NCI-H524 treated with DMSO at 0.1 percent for 48 hours (cell line): ENCODE results near the gene OPCML.
"Not testable (repeated sequence)": the region's sequence is repeated elsewhere in the genome, so short reads cannot be mapped to it uniquely, and the experiment has no call there.

Experiments
- DNase-seq: peaks from one replicate; lab custom pipeline; 2025; lab: John Stamatoyannopoulos, UW

OPCML gene

GRCh38 chr11:132424433-132424832, 1107.9 kb downstream of the OPCML start:
- no peak for DNase-seq

DNA sequence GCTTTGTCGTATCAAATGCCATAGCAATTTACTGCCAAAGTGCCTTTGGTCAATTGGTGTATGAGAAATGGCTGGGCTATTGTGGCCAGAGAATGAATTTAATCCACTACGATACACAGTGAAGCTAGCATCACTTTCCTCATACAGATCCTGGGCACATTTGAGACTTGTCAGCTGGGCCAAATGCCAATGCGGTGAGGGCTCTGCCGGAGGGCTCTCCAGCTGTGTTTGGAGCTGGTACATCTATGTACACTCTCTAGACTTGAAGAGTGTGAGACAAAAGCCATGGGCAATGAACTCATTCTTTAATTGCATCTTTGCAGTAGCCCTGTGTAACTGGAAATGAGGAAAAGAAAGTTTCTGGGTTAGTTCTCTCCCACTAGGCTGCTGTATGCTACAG, 1109.0 kb downstream of the OPCML start:
- DNase-seq: no peak

DNA sequence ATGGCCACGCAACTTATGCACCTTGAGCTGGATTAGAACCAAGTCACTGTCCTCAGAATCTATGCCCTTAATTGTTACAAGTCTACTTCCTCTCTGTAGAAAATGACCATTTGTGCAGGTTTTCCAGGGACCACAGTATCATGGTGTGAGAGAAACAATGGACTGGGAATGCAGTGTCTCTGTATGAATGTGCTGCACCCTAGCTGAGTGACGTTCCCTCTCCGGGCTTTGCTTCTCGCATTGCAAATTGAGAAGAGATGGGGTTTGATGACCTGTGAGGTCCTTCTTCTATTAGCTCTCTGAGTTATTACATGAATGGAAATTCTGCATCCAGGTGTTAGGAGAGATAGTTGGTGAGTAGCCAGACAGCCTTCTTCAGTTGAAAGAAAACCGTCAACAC, 1109.6 kb downstream of the OPCML start:
- DNase-seq: no peak

GRCh38 chr11:132421555-132421954, 1110.7 kb downstream of the OPCML start:
- DNase-seq: no peak

DNA sequence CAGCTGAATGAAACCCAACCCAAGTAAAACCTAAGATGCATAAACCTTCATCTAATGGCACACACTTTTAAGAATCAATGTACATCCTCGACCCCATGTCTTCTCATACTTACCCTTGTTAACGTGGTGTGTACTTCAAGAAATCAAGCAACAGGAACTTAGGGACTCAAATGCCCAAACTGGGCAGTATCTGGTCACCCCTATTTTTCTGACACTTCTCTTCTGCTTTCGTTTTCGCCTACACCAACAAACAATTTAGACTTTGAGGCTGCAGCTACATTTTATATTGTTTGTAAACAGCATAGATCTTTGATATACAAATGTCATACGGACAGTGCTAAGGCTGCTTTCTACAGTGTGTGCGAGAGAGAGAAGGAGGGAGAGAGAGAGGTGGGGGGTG, 1117.8 kb downstream of the OPCML start:
- DNase-seq: no peak

DNA sequence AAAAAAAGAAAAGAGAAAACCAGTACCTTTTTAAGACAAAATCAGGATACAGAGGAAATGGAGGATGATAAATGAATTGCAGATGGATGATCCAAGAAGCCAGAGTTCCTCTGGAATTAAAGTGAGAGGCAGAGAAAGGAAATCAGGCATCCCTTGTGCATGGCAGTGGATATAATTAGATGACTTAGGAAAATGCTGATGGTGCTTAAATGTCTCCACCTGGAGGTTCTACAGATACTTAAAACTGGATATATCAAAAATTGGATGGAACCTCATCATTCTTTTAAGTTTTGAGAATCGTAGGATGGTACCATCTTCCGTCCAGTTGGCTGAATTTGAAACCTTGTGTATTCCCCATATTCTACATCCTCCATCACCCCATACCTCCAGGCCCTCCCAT, 1121.9 kb downstream of the OPCML start:
- DNase-seq: no peak

DNA sequence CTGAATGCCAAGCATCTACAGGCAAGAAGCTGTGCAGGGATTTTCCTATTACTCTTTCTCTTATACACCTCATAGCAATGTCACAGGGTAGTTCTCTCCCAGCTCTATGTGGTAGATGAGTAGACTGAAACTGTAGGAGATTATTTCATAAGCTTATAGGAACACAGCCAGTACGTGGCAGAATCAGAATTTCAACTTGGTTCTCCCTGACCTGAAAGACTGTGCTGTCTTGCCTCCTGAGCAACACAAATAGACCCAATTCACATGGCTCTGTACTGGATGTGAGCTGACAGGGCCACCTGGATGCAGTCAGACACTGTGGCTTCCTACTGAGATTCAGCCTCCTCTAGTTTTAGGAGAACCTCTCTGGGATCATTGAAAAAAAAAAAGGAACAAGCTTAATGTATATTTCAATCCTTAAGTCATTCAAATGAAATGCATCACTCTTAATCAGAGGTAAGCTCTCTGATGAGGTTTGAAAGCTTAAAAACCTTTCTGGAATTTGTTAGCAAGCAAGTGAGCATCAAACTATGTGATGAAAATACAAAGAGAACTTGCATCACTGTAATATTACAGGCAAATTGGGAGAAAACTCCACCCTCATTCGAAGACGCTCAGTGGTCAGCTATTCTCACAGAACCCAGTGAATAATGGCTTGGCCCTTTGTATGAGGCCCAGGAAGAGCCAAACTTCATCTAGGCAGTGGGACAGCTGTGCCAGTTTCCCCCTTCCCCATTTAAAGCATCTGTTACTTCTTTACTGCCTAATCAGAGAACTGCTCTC, 1122.5 kb downstream of the OPCML start:
- DNase-seq: no peak

DNA sequence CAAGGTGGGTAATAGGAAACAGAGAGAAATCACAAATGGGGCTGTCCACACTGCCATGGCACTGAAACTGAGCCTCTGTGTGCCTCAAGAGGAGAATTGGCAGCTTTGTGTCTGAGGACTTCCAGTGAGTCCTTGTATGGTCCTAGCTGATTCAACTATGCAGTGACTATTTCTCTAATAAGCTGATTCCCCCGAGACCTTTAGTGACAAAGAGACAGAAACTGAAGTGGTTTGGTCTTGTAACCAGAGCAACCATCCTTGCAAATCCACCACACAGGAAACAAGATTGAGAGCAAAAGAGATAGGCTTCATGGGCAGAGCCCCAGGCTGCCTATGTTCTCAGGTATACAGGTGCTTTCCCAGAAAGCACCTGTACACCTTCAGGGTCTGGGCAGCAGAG, 1123.4 kb downstream of the OPCML start:
- no peak for DNase-seq

- DNase-seq: no peak
Measured at GRCh38 chr11:132405728-132406127, 1126.6 kb downstream of the OPCML start.

GRCh38 chr11:132402071-132402684, 1130.1 kb downstream of the OPCML start:
- DNase-seq: peak; percentile 62

DNA sequence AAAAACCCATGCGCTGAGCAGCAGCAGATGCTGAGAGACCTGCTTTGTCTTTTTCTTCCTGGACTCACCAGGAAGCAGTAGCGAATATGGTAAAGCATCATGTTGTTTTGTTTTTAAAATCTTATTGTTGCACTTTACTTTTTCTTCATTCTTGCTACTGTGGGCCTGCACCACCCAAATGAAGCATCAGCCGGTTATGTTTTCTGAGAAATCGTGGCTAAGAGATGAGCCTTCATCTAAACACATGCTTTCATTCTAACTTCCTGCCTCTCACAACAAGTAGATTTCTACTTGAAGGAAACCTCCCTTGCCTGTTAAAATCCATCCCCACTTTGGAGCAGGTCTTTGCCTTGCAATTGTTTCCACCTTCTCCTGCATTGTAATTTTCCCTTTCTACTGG, 1136.0 kb downstream of the OPCML start:
- no peak for DNase-seq

GRCh38 chr11:132395434-132395833, 1136.9 kb downstream of the OPCML start:
- no peak for DNase-seq

- DNase-seq: no peak
Measured at GRCh38 chr11:132379540-132379939, 1152.8 kb downstream of the OPCML start.

- no peak for DNase-seq
Measured at GRCh38 chr11:132373405-132374143, 1158.7 kb downstream of the OPCML start.

- not testable (repeated sequence) for DNase-seq
Measured at GRCh38 chr11:132370114-132370513, 1162.2 kb downstream of the OPCML start.

GRCh38 chr11:132367293-132367692, 1165.0 kb downstream of the OPCML start:
- no peak for DNase-seq

GRCh38 chr11:132365650-132366049, 1166.7 kb downstream of the OPCML start:
- DNase-seq: no peak
